Right lobe of liver (tissue), 4 donors: ENCODE data around the gene RABL3.
"Not testable (repeated sequence)": the region's sequence is repeated elsewhere in the genome, so short reads cannot be mapped to it uniquely, and the experiment has no call there.

Experiments
- POLR2A ChIP-seq: fragments of 450-650 bp; IDR thresholded peaks from one replicate; pipeline ENCODE4 v1.6.1; 2017; ENCODE audit warnings: antibody characterized with exemption, mild to moderate bottlenecking
- TF ChIP-seq, protein P1 (sequence below), 4 donors: fragments of 200-600 bp in 3 of 4; fragments of 450-650 bp in 1 of 4; IDR thresholded peaks; one replicate each; pipeline versions ENCODE4 v1.5.1 to v1.8.0; 2016 to 2022; ENCODE audit warnings: antibody characterized with exemption in 4 of 4, mild to moderate bottlenecking in 2 of 4
- donor health status: DM: no; HTN: no; CAD: no.
- donor health status: DM: no; HTN: no; CAD: no.
- donor health status: DM: no; HTN: yes; CAD: no.

DNA sequence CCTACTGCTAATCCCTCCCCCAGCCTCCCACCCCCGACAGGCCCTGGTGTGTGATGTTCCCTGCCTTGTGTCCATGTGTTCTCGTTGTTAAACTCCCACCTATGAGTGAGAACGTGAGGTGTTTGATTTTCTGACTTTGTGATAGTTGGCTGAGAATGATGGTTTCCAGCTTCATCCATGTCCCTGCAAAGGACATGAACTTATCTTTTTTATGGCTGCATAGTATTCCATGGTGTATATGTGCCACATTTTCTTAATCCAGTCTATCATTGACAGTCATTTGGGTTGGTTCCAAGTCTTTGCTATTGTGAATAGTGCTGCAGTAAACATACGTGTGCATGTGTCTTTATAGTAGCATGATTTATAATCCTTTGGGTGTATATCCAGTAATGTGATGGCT is 16.2 kb upstream of the RABL3 start:
- TF ChIP-seq, protein P1, sequence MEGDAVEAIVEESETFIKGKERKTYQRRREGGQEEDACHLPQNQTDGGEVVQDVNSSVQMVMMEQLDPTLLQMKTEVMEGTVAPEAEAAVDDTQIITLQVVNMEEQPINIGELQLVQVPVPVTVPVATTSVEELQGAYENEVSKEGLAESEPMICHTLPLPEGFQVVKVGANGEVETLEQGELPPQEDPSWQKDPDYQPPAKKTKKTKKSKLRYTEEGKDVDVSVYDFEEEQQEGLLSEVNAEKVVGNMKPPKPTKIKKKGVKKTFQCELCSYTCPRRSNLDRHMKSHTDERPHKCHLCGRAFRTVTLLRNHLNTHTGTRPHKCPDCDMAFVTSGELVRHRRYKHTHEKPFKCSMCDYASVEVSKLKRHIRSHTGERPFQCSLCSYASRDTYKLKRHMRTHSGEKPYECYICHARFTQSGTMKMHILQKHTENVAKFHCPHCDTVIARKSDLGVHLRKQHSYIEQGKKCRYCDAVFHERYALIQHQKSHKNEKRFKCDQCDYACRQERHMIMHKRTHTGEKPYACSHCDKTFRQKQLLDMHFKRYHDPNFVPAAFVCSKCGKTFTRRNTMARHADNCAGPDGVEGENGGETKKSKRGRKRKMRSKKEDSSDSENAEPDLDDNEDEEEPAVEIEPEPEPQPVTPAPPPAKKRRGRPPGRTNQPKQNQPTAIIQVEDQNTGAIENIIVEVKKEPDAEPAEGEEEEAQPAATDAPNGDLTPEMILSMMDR (IDR thresholded peaks at IDR 0.05) = not testable (repeated sequence)
- not testable (repeated sequence) for TF ChIP-seq POLR2A
